B cell (primary cell): Measurements from ENCODE around the gene HIPK1. TPM values are rescaled to one million over a fixed set of nuclear protein-coding genes. Genes with fewer than 3 reads are reported as not detected.

ENCODE experiments used
- ATAC-seq: fragments of 200-7000 bp; cut with Tn5 transposase; one replicate; pipeline ENCODE4 v1.10.0; 2021; ENCODE audit warnings: low read depth, mild to moderate bottlenecking, moderate number of reproducible peaks, moderate library complexity
- CTCF ChIA-PET: fragments of 350-600 bp; sonication (Branson Sonifier 250); formaldehyde crosslinking; loops from one replicate; lab custom pipeline; 2021; ENCODE audit warnings: antibody characterized with exemption, inconsistent platforms; lab: Charles Lee
- POLR2A ChIA-PET: fragments of 350-600 bp; sonication (Branson Sonifier 250); formaldehyde crosslinking; loops from one replicate; lab custom pipeline; 2021; ENCODE audit warnings: antibody characterized with exemption; lab: Charles Lee
- DNase-seq: peaks from one replicate; pipeline ENCODE4 v3.0.0; 2013
- H2AFZ ChIP-seq: 2 replicates; pipeline ENCODE4 v1.6.1; 2012; ENCODE audit warnings: mild to moderate bottlenecking, low read depth, low read length; ENCODE audit not compliant: insufficient read depth, poor library complexity, severe bottlenecking
- H3K27ac ChIP-seq, 2 donors: 1 replicate in 1 of 2; 2 replicates in 1 of 2; pipeline ENCODE4 v1.5.1; 2012 to 2013; ENCODE audit warnings: low read length in 2 of 2, mild to moderate bottlenecking in 2 of 2, moderate library complexity in 1 of 2
- H3K27me3 ChIP-seq, 4 experiments: fragments of 200-600 bp in 1 of 4; sonication (generic) in 1 of 4; replicated peaks in 1 of 4; 1 replicate in 2 of 4; 2 replicates in 2 of 4; pipeline versions ENCODE4 v1.6.1 to v1.7.0; 2013 to 2016; ENCODE audit warnings: low read length in 3 of 4, mild to moderate bottlenecking in 2 of 4, mixed read lengths in 1 of 4, moderate library complexity in 1 of 4; ENCODE audit not compliant: insufficient read depth in 4 of 4, control insufficient read depth in 3 of 4; ENCODE audit errors: control extremely low read depth in 1 of 4
- H3K36me3 ChIP-seq, 2 experiments: replicated peaks in 1 of 2; 1 replicate in 1 of 2; 2 replicates in 1 of 2; pipeline versions ENCODE4 v1.6.1 to v1.7.1; 2013; ENCODE audit warnings: low read length in 1 of 2; ENCODE audit not compliant: insufficient read depth in 2 of 2, control insufficient read depth in 1 of 2; ENCODE audit errors: control extremely low read depth in 1 of 2, extremely low read depth in 1 of 2
- H3K4me1 ChIP-seq, 2 donors: fragments of 200-600 bp in 1 of 2; sonication (generic) in 1 of 2; 1 replicate in 1 of 2; 2 replicates in 1 of 2; pipeline versions ENCODE4 v1.5.1 to v1.6.1; 2013 to 2017; ENCODE audit warnings: low read length in 2 of 2; ENCODE audit not compliant: control insufficient read depth in 2 of 2, insufficient read depth in 2 of 2
- H3K4me2 ChIP-seq: replicated peaks from 2 replicates; pipeline ENCODE3; 2012; ENCODE audit warnings: mild to moderate bottlenecking, low read depth, low read length; ENCODE audit not compliant: poor library complexity, severe bottlenecking
- H3K4me3 ChIP-seq, 5 experiments: fragments of 200-600 bp in 1 of 5; sonication (generic) in 1 of 5; 1 replicate in 3 of 5; 2 replicates in 2 of 5; pipeline versions ENCODE4 v1.5.1 to v1.7.0; 2011 to 2016; ENCODE audit warnings: low read length in 4 of 5, mild to moderate bottlenecking in 4 of 5, low read depth in 2 of 5, control low read depth in 1 of 5, moderate library complexity in 1 of 5; ENCODE audit not compliant: insufficient read depth in 1 of 5; ENCODE audit errors: control extremely low read depth in 1 of 5, extremely low read depth in 1 of 5
- H3K79me2 ChIP-seq: fragments of 200-600 bp; sonication (generic); one replicate; pipeline ENCODE4 v1.6.0; 2016; ENCODE audit warnings: low read length; ENCODE audit not compliant: control insufficient read depth, insufficient read depth
- H3K9ac ChIP-seq: fragments of 200-600 bp; sonication (generic); 2 replicates; pipeline ENCODE4 v1.6.1; 2017; ENCODE audit warnings: mild to moderate bottlenecking, low read length, moderate library complexity
- H3K9me3 ChIP-seq, 3 donors: one replicate each; pipeline versions ENCODE4 v1.6.1 to v1.7.1; 2013; ENCODE audit warnings: low read length in 2 of 3; ENCODE audit not compliant: control insufficient read depth in 2 of 3, insufficient read depth in 1 of 3; ENCODE audit errors: control extremely low read depth in 1 of 3
- H4K20me1 ChIP-seq: 2 replicates; pipeline ENCODE4 v1.6.0; 2012; ENCODE audit warnings: mild to moderate bottlenecking, low read length; ENCODE audit not compliant: insufficient read depth, control insufficient read depth, poor library complexity, severe bottlenecking
- H3K27ac Mint-ChIP-seq: one replicate; pipeline ENCODE4 v1.8.0; 2021; ENCODE audit warnings: mixed read lengths
- H3K27me3 Mint-ChIP-seq: one replicate; pipeline ENCODE4 v1.8.0; 2021; ENCODE audit warnings: mixed read lengths
- H3K4me1 Mint-ChIP-seq: one replicate; pipeline ENCODE4 v1.8.0; 2021; ENCODE audit warnings: mixed read lengths
- H3K4me3 Mint-ChIP-seq: one replicate; pipeline ENCODE4 v1.8.0; 2021; ENCODE audit warnings: mixed read lengths
- H3K9me3 Mint-ChIP-seq: one replicate; pipeline ENCODE4 v1.8.0; 2022; ENCODE audit warnings: mixed read lengths; ENCODE audit not compliant: insufficient read depth
- CTCF ChIP-seq: fragments of 200-600 bp; IDR thresholded peaks from one replicate; pipeline ENCODE4 v1.8.0; 2022; ENCODE audit warnings: antibody characterized with exemption, mild to moderate bottlenecking
- EZH2 ChIP-seq: IDR thresholded peaks from 2 replicates; pipeline ENCODE4 v1.6.1; 2012; ENCODE audit warnings: borderline replicate concordance, low read depth, mild to moderate bottlenecking, moderate library complexity, low read length; ENCODE audit not compliant: insufficient read depth, poor library complexity, severe bottlenecking
- WGBS: methylation state at CpG from one replicate; pipeline ENCODE4 v1.1.5; 2013; ENCODE audit warnings: missing lambda C conversion rate; ENCODE audit not compliant: insufficient coverage; 5-methylcytosine and 5-hydroxymethylcytosine counted together
- intact Hi-C: fragments of 100-400 bp; cut with micrococcal nuclease; formaldehyde crosslinking; loops from one replicate; pipeline ENCODE4 v1.10.0; 2022
- polyA plus RNA-seq: library from polyadenylated mRNA; depleted of rRNA; stranded (reverse); fragments of >200 nt; gene quantifications from 2 replicates; pipeline ENCODE4 v1.2.3, GENCODE V29; 2012
- total RNA-seq, 2 donors: library from RNA; stranded (reverse); fragments of 120-200 nt in 1 of 2; gene quantifications; 1 replicate in 1 of 2; 2 replicates in 1 of 2; pipeline versions ENCODE4 v1.2.3 to v1.2.4, GENCODE V29; 2013 to 2022

The HIPK1 gene
- total and polyA plus RNA-seq, 2 donors (not counting 1 experiment from before 2014, with no cell fraction given) = 13.6 to 48.0 TPM

GRCh38 chr1:113893267-113893666 lies 35.9 kb upstream of the HIPK1 start:
- ATAC-seq (no peak), DNase-seq (no peak)
- Histone ChIP-seq H2AFZ (no peak overlapping the region), H3K27me3 (no peaks in the 10 kb centered on the region), H3K4me2 (no peak overlapping the region), H3K79me2 (no peaks in the 10 kb centered on the region), H3K4me3 (no peak overlapping the region), H4K20me1 (no peaks in the 10 kb centered on the region), H3K27ac (peak overlapping the region in 1 of 2 donors; percentile 38), H3K9me3 (no peaks in the 10 kb centered on the region), H3K9ac (no peak overlapping the region), H3K36me3 (peaks cover 0 to 34% of the 10 kb centered on the region in 2 experiments), H3K4me1 (no peaks in the 10 kb centered on the region)
- CTCF ChIA-PET = interaction anchor here (0.7 to 2.0 kb wide), 4 partner anchors 11 to 59 kb away, joined by 3 to 7 read pairs (median 4); partner anchors contain the start of gene AP4B1
- Mint-ChIP-seq H3K27ac (peak overlapping the region; percentile 26), H3K4me1 (peaks cover under 1% of the 10 kb centered on the region), H3K4me3 (no peak overlapping the region), H3K27me3 (no peaks in the 10 kb centered on the region), H3K9me3 (no peaks in the 10 kb centered on the region)
- POLR2A ChIA-PET = interaction anchor here (0.7 kb wide), 1 partner anchor 26 kb away, joined by 17 read pairs; no protein-coding TSS in a partner anchor
- TF ChIP-seq CTCF = no peak
- no peak for TF ChIP-seq EZH2
- intact Hi-C loops = no loop called here
- WGBS = 100% methylated on average over 1 of the region's 3 CpGs

GRCh38 chr1:113895098-113895497 lies 34.0 kb upstream of the HIPK1 start:
- ChIA-PET CTCF (interaction anchor here (1.0 kb wide), 1 partner anchor 59 kb away, joined by 8 read pairs; no protein-coding TSS in a partner anchor), POLR2A (no interaction called here)
- peaks cover 3% of the 10 kb centered on the region for H3K79me2 ChIP-seq
- WGBS = 100% methylated on average over 6 of the region's 6 CpGs
- H3K4me3 ChIP-seq = no peak overlapping the region
- no peak for DNase-seq
- H3K36me3 ChIP-seq = peaks cover 1 to 47% of the 10 kb centered on the region in 2 experiments
- intact Hi-C loops = no loop called here
- H3K9ac ChIP-seq = no peak overlapping the region
- no peaks in the 10 kb centered on the region for H3K27me3 ChIP-seq
- TF ChIP-seq CTCF = no peak
- TF ChIP-seq EZH2 = no peak
- H3K4me1 ChIP-seq = no peaks in the 10 kb centered on the region
- H3K4me2 ChIP-seq = no peak overlapping the region
- H3K27me3 Mint-ChIP-seq = no peaks in the 10 kb centered on the region
- H3K4me1 Mint-ChIP-seq = peaks cover 4% of the 10 kb centered on the region
- ATAC-seq = no peak
- H3K4me3 Mint-ChIP-seq = no peak overlapping the region
- no peaks in the 10 kb centered on the region for H3K9me3 Mint-ChIP-seq
- H4K20me1 ChIP-seq = no peaks in the 10 kb centered on the region
- H2AFZ ChIP-seq = no peak overlapping the region
- no peak overlapping the region for H3K27ac ChIP-seq
- no peaks in the 10 kb centered on the region for H3K9me3 ChIP-seq
- no peak overlapping the region for H3K27ac Mint-ChIP-seq
